Adrenal gland (tissue), 5 donors: ENCODE data around the gene KCNJ6.

Source experiments
- POLR2A ChIP-seq, 2 donors: fragments of 450-650 bp; IDR thresholded peaks; one replicate each; pipeline ENCODE4 v1.6.1; 2017; ENCODE audit warnings: antibody characterized with exemption in 2 of 2, mild to moderate bottlenecking in 2 of 2, moderate library complexity in 1 of 2
- TF ChIP-seq, protein P1 (sequence below), 6 experiments: fragments of 450-650 bp in 4 of 6; fragments of 200-600 bp in 2 of 6; sonication (generic) in 1 of 6; IDR thresholded peaks; 1 replicate in 5 of 6; 2 replicates in 1 of 6; pipeline versions ENCODE4 v1.5.1 to v1.8.0; 2016 to 2021; ENCODE audit warnings: antibody characterized with exemption in 6 of 6, mild to moderate bottlenecking in 2 of 6, moderate library complexity in 1 of 6
- donor health status: DM: no; HTN: no; CAD: no.

- TF ChIP-seq, protein P1, sequence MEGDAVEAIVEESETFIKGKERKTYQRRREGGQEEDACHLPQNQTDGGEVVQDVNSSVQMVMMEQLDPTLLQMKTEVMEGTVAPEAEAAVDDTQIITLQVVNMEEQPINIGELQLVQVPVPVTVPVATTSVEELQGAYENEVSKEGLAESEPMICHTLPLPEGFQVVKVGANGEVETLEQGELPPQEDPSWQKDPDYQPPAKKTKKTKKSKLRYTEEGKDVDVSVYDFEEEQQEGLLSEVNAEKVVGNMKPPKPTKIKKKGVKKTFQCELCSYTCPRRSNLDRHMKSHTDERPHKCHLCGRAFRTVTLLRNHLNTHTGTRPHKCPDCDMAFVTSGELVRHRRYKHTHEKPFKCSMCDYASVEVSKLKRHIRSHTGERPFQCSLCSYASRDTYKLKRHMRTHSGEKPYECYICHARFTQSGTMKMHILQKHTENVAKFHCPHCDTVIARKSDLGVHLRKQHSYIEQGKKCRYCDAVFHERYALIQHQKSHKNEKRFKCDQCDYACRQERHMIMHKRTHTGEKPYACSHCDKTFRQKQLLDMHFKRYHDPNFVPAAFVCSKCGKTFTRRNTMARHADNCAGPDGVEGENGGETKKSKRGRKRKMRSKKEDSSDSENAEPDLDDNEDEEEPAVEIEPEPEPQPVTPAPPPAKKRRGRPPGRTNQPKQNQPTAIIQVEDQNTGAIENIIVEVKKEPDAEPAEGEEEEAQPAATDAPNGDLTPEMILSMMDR (IDR thresholded peaks at IDR 0.05) = no peak
- TF ChIP-seq POLR2A (IDR thresholded peaks at IDR 0.05) = no peak
Observed at GRCh38 chr21:37639756-37640155, 276.5 kb downstream of the KCNJ6 start.
